HG03342 (cell line): ENCODE data around the gene ZFYVE28.
"Not testable (repeated sequence)": the region's sequence is repeated elsewhere in the genome, so short reads cannot be mapped to it uniquely, and the experiment has no call there.

Source experiments
- ATAC-seq: cut with Tn5 transposase; IDR thresholded peaks from one replicate; pipeline ENCODE4 v1.9.1; 2021; ENCODE audit warnings: mild to moderate bottlenecking, moderate library complexity; ENCODE audit not compliant: unreplicated experiment

Gene ZFYVE28

DNA sequence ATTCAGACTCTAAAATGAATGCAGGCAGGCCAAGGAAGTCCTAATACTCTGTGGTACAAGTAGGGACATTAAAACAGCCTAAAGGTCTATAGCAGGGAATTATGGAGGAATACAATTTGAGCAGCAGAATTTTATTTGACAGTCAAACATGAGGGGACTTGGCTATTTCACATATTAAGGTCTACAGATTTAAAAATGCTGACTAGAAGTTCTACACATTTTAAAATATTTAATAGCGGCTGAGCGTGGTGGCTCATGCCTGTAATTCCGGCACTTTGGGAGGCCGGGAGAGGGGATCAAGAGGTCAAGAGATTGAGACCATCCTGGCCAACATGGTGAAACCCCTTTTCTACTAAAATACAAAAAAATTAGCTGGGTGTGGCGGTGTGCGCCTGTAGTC is 187.4 kb downstream of the ZFYVE28 start:
- ATAC-seq, result no peak

DNA sequence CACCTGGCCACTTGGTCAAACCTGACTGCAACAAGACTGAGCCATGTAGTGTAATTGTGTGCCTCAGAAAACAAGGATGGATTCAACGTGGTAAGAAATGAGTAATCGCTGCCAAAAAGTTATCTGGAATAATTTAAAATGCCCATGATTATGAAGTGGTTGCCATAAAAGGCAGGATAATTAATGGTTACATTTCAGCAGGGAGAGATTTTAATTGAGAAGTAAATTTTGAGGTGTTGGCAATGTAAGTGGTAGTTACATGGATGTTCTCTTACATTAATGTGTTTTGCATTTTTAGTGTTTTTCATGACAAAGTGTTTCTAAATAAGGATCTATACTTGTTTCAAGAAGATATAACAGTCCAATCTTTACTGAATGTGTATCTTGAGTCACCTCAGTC is 192.2 kb downstream of the ZFYVE28 start:
- no peak for ATAC-seq

DNA sequence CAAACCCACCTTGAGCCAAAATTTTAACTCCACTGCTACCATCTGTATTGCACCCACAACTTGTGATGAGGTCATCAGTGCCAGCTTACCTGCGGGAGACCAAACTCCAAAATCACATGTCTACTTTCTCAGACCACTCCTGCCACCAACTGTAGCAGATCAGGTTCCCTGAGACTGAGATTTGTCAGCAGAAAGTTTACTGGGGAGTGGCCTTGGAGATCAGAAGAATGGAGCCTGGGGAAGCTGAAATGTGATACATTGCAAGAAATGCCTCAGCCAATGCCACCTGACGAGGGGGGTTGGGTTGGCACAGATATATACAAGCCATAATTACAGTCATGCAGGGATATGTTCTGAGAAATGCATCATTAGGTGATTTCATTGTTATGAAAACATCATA is 195.6 kb downstream of the ZFYVE28 start:
- ATAC-seq, result no peak

DNA sequence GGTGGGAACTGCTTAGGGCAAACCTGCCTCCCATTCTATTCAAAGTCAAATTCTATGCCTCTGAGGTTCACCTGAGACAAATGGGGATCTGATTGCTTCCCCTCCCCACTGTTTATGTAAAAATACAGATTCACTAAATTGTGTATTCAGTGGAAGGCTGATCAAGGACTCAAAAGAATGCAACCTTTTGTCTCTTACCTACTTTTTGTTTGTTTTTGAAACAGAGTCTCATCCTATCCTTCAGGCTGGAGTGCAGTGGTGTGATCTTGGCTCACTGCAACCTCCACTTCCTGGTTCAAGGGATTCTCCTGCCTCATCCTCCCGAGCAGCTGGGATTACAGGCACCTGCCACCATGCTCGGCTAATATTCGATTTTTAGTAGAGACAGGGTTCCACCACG is 197.1 kb downstream of the ZFYVE28 start:
- ATAC-seq, result not testable (repeated sequence)

GRCh38 chr4:2220016-2220630 is 198.3 kb downstream of the ZFYVE28 start:
- ATAC-seq, result peak; percentile 61
